ENCODE results near the gene CCDC186. TPM values are rescaled to one million over a fixed set of nuclear protein-coding genes. Genes with fewer than 3 reads are reported as not detected.

Gene CCDC186
- total and polyA plus RNA-seq, 2 of the 8 experiments (the other 6 are each of a cell fraction or from before 2014, with no cell fraction given) = 3.0 to 30.3 TPM

- TF ChIP-seq, protein P1, sequence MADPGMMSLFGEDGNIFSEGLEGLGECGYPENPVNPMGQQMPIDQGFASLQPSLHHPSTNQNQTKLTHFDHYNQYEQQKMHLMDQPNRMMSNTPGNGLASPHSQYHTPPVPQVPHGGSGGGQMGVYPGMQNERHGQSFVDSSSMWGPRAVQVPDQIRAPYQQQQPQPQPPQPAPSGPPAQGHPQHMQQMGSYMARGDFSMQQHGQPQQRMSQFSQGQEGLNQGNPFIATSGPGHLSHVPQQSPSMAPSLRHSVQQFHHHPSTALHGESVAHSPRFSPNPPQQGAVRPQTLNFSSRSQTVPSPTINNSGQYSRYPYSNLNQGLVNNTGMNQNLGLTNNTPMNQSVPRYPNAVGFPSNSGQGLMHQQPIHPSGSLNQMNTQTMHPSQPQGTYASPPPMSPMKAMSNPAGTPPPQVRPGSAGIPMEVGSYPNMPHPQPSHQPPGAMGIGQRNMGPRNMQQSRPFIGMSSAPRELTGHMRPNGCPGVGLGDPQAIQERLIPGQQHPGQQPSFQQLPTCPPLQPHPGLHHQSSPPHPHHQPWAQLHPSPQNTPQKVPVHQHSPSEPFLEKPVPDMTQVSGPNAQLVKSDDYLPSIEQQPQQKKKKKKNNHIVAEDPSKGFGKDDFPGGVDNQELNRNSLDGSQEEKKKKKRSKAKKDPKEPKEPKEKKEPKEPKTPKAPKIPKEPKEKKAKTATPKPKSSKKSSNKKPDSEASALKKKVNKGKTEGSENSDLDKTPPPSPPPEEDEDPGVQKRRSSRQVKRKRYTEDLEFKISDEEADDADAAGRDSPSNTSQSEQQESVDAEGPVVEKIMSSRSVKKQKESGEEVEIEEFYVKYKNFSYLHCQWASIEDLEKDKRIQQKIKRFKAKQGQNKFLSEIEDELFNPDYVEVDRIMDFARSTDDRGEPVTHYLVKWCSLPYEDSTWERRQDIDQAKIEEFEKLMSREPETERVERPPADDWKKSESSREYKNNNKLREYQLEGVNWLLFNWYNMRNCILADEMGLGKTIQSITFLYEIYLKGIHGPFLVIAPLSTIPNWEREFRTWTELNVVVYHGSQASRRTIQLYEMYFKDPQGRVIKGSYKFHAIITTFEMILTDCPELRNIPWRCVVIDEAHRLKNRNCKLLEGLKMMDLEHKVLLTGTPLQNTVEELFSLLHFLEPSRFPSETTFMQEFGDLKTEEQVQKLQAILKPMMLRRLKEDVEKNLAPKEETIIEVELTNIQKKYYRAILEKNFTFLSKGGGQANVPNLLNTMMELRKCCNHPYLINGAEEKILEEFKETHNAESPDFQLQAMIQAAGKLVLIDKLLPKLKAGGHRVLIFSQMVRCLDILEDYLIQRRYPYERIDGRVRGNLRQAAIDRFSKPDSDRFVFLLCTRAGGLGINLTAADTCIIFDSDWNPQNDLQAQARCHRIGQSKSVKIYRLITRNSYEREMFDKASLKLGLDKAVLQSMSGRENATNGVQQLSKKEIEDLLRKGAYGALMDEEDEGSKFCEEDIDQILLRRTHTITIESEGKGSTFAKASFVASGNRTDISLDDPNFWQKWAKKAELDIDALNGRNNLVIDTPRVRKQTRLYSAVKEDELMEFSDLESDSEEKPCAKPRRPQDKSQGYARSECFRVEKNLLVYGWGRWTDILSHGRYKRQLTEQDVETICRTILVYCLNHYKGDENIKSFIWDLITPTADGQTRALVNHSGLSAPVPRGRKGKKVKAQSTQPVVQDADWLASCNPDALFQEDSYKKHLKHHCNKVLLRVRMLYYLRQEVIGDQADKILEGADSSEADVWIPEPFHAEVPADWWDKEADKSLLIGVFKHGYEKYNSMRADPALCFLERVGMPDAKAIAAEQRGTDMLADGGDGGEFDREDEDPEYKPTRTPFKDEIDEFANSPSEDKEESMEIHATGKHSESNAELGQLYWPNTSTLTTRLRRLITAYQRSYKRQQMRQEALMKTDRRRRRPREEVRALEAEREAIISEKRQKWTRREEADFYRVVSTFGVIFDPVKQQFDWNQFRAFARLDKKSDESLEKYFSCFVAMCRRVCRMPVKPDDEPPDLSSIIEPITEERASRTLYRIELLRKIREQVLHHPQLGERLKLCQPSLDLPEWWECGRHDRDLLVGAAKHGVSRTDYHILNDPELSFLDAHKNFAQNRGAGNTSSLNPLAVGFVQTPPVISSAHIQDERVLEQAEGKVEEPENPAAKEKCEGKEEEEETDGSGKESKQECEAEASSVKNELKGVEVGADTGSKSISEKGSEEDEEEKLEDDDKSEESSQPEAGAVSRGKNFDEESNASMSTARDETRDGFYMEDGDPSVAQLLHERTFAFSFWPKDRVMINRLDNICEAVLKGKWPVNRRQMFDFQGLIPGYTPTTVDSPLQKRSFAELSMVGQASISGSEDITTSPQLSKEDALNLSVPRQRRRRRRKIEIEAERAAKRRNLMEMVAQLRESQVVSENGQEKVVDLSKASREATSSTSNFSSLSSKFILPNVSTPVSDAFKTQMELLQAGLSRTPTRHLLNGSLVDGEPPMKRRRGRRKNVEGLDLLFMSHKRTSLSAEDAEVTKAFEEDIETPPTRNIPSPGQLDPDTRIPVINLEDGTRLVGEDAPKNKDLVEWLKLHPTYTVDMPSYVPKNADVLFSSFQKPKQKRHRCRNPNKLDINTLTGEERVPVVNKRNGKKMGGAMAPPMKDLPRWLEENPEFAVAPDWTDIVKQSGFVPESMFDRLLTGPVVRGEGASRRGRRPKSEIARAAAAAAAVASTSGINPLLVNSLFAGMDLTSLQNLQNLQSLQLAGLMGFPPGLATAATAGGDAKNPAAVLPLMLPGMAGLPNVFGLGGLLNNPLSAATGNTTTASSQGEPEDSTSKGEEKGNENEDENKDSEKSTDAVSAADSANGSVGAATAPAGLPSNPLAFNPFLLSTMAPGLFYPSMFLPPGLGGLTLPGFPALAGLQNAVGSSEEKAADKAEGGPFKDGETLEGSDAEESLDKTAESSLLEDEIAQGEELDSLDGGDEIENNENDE (IDR thresholded peaks at IDR 0.05; ENCODE audit: insufficient replicate concordance, low read length) = peak; percentile 24
- TF ChIP-seq HDAC2 (IDR thresholded peaks at IDR 0.05; ENCODE audit: borderline replicate concordance in 1 of 2, low read depth in 2 of 2, low read length in 2 of 2) (no peak), CHD1 (IDR thresholded peaks at IDR 0.05; ENCODE audit: low read depth, low read length) (no peak), TEAD4 (IDR thresholded peaks at IDR 0.05; ENCODE audit: low read depth, low read length) (0 out of 2 replicates have a peak, but pooled peaks have one; percentile 29)
Observed at GRCh38 chr10:114166043-114166442, 8.0 kb downstream of the CCDC186 start (continued).
